ENCODE measurements around the gene ICAM5. TPM values are rescaled to one million over a fixed set of nuclear protein-coding genes. Genes with fewer than 3 reads are reported as not detected.

ICAM5 gene
- total and polyA plus RNA-seq, 9 of the 15 experiments (the other 6 are each of a cell fraction or from before 2014, with no cell fraction given), result 0.10 to 114 (median 13.7) TPM

DNA sequence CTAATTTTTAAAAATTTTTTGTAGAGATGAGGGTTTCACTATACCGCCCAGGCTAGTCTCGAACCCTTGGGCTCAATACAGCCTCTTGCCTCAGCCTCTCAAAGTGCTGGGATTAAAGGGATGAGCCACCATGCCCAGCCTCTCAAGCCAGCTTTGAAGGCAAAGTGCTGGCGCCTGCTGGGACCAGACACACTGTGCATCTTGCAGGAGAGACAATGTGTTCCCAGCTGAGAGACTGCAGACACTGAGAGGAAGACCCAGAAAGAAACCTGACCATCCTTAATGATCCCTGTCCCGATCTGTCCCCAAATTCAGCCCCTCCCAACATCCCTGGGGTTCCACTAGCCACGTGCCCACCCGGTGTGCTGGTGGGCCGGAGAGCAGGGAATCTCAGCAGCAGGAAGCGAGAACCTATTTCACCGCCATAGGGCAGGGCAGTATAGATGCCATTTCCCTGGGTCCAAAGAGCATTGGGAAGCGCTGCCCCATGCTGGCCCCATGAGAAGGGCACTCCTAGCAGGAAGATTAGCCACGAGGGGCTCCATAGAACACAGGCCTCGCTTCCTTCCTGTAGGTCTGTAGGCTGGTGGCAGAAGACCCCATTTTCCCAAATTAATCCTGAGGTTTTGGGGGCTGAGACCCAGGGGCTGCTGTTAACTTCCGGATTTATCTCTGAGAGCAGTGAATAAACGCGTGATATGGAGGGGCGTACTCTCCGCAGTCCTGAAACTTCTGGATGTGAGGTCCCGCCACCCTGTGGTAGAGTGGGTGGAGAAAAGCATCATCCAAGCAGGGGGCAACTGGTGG, 42.6 kb downstream of the ICAM5 start:
- in situ Hi-C loops (cut with MboI), result no loop called here
- Histone ChIP-seq H3K9me1 (ENCODE audit: control insufficient read depth, insufficient read depth, low read length) (no peaks in the 10 kb centered on the region), H3K4me3 (peak overlapping the region; percentile 93), H3K4me1 (replicated peaks in 1 of 2; ENCODE audit: control insufficient read depth in 2 of 2, insufficient read depth in 2 of 2, low read length in 2 of 2) (peaks cover 15 to 54% of the 10 kb centered on the region in 2 experiments; a peak in 4 of 5 replicates), H3K79me2 (ENCODE audit: control insufficient read depth, insufficient read depth, low read length) (peaks cover 80% of the 10 kb centered on the region), H2AFZ (ENCODE audit: low read depth, low read length) (peak overlapping the region; percentile 86; the same call in 1 of the 2 replicates), H3K9me3 (replicated peaks; ENCODE audit: control insufficient read depth, insufficient read depth, low read depth, low read length) (no peaks in the 10 kb centered on the region), H3K4me2 (ENCODE audit: insufficient read depth, low read length) (peak overlapping the region; percentile 92), H4K20me1 (replicated peaks; ENCODE audit: control insufficient read depth, insufficient read depth, low read length) (peaks cover 10% of the 10 kb centered on the region; the same call in 1 of the 2 replicates), H3K36me3 (ENCODE audit: control insufficient read depth, insufficient read depth, low read length) (peaks cover 48% of the 10 kb centered on the region), H3K9ac (ENCODE audit: insufficient read depth in 1 of 2, low read depth in 2 of 2, low read length in 2 of 2) (peak overlapping the region; percentile 96 to 99), H3K27ac (ENCODE audit: extremely low read depth, low read depth, low read length) (peak overlapping the region; percentile 98), H3K27me3 (ENCODE audit: control insufficient read depth in 2 of 2, insufficient read depth in 2 of 2, low read length in 2 of 2) (no peaks in the 10 kb centered on the region)
- FAIRE-seq (no peak), ATAC-seq (no peak), DNase-seq (ENCODE audit: extremely low read depth in 1 of 4, low spot score in 3 of 4) (peak in 1 of 4 experiments; percentile 24)
- ChIA-PET POLR2A (interaction anchor here (0.6 to 3.9 kb wide), 13 partner anchors 8 to 235 kb away, joined by 3 to 29 read pairs (median 5); partner anchors contain the start of gene ICAM5), CTCF (ENCODE audit: low intra/inter-chr PET ratio) (no interaction called here)
- intact Hi-C loops (cut with micrococcal nuclease), result loop anchor here (1.0 to 2.0 kb wide), 3 partner anchors 16 to 246 kb away; partner anchors contain the start of genes FDX2, ICAM5 and SHFL
- no TSS peak for BruUV-seq (replicated peaks)
- 10% methylated on average over 18 of the region's 18 CpGs for WGBS (ENCODE audit: insufficient coverage, low coverage, missing lambda C conversion rate)
- TF ChIP-seq NCOA6 (IDR thresholded peaks at IDR 0.05) (no peak), FOXA3 (CRISPR knock-in tag; conservative IDR thresholded peaks at IDR 0.05 in 1 of 2, IDR thresholded peaks at IDR 0.05 in 1 of 2) (0 out of 4 replicates have a peak, but pooled peaks of 1 of the 2 experiments have one; percentile 18)
- TF ChIP-seq, protein P1, sequence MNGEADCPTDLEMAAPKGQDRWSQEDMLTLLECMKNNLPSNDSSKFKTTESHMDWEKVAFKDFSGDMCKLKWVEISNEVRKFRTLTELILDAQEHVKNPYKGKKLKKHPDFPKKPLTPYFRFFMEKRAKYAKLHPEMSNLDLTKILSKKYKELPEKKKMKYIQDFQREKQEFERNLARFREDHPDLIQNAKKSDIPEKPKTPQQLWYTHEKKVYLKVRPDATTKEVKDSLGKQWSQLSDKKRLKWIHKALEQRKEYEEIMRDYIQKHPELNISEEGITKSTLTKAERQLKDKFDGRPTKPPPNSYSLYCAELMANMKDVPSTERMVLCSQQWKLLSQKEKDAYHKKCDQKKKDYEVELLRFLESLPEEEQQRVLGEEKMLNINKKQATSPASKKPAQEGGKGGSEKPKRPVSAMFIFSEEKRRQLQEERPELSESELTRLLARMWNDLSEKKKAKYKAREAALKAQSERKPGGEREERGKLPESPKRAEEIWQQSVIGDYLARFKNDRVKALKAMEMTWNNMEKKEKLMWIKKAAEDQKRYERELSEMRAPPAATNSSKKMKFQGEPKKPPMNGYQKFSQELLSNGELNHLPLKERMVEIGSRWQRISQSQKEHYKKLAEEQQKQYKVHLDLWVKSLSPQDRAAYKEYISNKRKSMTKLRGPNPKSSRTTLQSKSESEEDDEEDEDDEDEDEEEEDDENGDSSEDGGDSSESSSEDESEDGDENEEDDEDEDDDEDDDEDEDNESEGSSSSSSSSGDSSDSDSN (IDR thresholded peaks at IDR 0.05; ENCODE audit: borderline replicate concordance in 1 of 2, low read depth in 2 of 2, low read length in 2 of 2), result no peak
- TF ChIP-seq, protein P2, sequence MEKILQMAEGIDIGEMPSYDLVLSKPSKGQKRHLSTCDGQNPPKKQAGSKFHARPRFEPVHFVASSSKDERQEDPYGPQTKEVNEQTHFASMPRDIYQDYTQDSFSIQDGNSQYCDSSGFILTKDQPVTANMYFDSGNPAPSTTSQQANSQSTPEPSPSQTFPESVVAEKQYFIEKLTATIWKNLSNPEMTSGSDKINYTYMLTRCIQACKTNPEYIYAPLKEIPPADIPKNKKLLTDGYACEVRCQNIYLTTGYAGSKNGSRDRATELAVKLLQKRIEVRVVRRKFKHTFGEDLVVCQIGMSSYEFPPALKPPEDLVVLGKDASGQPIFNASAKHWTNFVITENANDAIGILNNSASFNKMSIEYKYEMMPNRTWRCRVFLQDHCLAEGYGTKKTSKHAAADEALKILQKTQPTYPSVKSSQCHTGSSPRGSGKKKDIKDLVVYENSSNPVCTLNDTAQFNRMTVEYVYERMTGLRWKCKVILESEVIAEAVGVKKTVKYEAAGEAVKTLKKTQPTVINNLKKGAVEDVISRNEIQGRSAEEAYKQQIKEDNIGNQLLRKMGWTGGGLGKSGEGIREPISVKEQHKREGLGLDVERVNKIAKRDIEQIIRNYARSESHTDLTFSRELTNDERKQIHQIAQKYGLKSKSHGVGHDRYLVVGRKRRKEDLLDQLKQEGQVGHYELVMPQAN (IDR thresholded peaks at IDR 0.05; ENCODE audit: borderline replicate concordance), result no peak
- TF ChIP-seq, protein P3, sequence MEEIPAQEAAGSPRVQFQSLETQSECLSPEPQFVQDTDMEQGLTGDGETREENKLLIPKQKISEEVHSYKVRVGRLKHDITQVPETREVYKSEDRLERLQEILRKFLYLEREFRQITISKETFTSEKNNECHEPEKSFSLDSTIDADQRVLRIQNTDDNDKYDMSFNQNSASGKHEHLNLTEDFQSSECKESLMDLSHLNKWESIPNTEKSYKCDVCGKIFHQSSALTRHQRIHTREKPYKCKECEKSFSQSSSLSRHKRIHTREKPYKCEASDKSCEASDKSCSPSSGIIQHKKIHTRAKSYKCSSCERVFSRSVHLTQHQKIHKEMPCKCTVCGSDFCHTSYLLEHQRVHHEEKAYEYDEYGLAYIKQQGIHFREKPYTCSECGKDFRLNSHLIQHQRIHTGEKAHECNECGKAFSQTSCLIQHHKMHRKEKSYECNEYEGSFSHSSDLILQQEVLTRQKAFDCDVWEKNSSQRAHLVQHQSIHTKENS (CRISPR knock-in tag; IDR thresholded peaks at IDR 0.05), result no peak
- TF ChIP-seq, protein P4, sequence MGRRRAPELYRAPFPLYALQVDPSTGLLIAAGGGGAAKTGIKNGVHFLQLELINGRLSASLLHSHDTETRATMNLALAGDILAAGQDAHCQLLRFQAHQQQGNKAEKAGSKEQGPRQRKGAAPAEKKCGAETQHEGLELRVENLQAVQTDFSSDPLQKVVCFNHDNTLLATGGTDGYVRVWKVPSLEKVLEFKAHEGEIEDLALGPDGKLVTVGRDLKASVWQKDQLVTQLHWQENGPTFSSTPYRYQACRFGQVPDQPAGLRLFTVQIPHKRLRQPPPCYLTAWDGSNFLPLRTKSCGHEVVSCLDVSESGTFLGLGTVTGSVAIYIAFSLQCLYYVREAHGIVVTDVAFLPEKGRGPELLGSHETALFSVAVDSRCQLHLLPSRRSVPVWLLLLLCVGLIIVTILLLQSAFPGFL (CRISPR knock-in tag; IDR thresholded peaks at IDR 0.05), result 0 out of 2 replicates have a peak, but pooled peaks have one; percentile 28

Data from K562 (cell line).